Measurements from ENCODE around the gene CEP72.

GRCh38 chr5:575636-576035, 36.5 kb upstream of the CEP72 start:
- TF ChIP-seq RAD21 (IDR thresholded peaks at IDR 0.05; ENCODE audit: low read depth) (no peak), TAF1 (IDR thresholded peaks at IDR 0.05; ENCODE audit: low read depth) (no peak), TCF12 (IDR thresholded peaks at IDR 0.05; ENCODE audit: low read depth) (no peak), CREB1 (IDR thresholded peaks at IDR 0.05; ENCODE audit: low read depth) (no peak), EP300 (IDR thresholded peaks at IDR 0.05; ENCODE audit: borderline replicate concordance) (no peak), TEAD4 (IDR thresholded peaks at IDR 0.05) (no peak)
- TF ChIP-seq, protein P1, sequence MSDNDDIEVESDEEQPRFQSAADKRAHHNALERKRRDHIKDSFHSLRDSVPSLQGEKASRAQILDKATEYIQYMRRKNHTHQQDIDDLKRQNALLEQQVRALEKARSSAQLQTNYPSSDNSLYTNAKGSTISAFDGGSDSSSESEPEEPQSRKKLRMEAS (IDR thresholded peaks at IDR 0.05): no peak
- TF ChIP-seq, protein P2, sequence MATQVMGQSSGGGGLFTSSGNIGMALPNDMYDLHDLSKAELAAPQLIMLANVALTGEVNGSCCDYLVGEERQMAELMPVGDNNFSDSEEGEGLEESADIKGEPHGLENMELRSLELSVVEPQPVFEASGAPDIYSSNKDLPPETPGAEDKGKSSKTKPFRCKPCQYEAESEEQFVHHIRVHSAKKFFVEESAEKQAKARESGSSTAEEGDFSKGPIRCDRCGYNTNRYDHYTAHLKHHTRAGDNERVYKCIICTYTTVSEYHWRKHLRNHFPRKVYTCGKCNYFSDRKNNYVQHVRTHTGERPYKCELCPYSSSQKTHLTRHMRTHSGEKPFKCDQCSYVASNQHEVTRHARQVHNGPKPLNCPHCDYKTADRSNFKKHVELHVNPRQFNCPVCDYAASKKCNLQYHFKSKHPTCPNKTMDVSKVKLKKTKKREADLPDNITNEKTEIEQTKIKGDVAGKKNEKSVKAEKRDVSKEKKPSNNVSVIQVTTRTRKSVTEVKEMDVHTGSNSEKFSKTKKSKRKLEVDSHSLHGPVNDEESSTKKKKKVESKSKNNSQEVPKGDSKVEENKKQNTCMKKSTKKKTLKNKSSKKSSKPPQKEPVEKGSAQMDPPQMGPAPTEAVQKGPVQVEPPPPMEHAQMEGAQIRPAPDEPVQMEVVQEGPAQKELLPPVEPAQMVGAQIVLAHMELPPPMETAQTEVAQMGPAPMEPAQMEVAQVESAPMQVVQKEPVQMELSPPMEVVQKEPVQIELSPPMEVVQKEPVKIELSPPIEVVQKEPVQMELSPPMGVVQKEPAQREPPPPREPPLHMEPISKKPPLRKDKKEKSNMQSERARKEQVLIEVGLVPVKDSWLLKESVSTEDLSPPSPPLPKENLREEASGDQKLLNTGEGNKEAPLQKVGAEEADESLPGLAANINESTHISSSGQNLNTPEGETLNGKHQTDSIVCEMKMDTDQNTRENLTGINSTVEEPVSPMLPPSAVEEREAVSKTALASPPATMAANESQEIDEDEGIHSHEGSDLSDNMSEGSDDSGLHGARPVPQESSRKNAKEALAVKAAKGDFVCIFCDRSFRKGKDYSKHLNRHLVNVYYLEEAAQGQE (IDR thresholded peaks at IDR 0.05; ENCODE audit: low read depth): no peak

Data from Ishikawa (cell line).